Omental fat pad (tissue), 4 donors: ENCODE measurements around the gene ZNF829. TPM values are rescaled to one million over a fixed set of nuclear protein-coding genes. Genes with fewer than 3 reads are reported as not detected.

Experiments used
- ATAC-seq: fragments of 150-250 bp; one replicate; pipeline ENCODE4 v1.9.1; 2016; ENCODE audit warnings: mild to moderate bottlenecking, moderate library complexity; ENCODE audit not compliant: low FRiP score
- DNase-seq: peaks from one replicate; pipeline ENCODE4 v3.0.0-alpha.2; 2019; ENCODE audit warnings: low spot score
- total RNA-seq, 4 donors: library from RNA; depleted of rRNA; stranded (reverse); fragments of >200 nt; gene quantifications; one replicate each; pipeline ENCODE4 v1.1.0, GENCODE V29; 2016
- TF ChIP-seq, protein P1 (sequence below), 3 donors: fragments of 450-650 bp; IDR thresholded peaks; one replicate each; pipeline ENCODE4 v1.5.1; 2016 to 2017; ENCODE audit warnings: antibody characterized with exemption in 3 of 3, mild to moderate bottlenecking in 3 of 3, moderate library complexity in 2 of 3

ZNF829 gene
- total RNA-seq, 4 donors from 2014 or later = 1.7 to 3.9 (median 3.2) TPM

DNA sequence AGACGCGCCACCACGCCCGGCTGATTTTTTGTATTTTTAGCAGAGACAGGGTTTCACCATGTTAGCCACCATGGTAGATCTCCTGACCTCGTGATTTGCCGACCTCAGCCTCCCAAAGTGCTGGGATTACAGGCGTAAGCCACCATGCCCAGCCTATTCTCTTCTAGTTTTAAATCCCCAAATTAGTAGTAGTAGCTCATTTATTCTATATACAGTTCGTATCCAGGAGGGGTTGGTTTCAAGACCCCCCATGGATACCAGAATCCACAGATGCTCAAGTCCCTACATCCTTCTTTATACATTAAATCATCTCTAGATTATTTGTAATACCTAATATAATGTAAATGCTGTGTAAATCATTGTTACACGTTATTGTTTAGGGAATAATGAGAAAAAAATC lies 2.0 kb upstream of the ZNF829 start:
- DNase-seq = no peak
- no peak for ATAC-seq
- TF ChIP-seq, protein P1, sequence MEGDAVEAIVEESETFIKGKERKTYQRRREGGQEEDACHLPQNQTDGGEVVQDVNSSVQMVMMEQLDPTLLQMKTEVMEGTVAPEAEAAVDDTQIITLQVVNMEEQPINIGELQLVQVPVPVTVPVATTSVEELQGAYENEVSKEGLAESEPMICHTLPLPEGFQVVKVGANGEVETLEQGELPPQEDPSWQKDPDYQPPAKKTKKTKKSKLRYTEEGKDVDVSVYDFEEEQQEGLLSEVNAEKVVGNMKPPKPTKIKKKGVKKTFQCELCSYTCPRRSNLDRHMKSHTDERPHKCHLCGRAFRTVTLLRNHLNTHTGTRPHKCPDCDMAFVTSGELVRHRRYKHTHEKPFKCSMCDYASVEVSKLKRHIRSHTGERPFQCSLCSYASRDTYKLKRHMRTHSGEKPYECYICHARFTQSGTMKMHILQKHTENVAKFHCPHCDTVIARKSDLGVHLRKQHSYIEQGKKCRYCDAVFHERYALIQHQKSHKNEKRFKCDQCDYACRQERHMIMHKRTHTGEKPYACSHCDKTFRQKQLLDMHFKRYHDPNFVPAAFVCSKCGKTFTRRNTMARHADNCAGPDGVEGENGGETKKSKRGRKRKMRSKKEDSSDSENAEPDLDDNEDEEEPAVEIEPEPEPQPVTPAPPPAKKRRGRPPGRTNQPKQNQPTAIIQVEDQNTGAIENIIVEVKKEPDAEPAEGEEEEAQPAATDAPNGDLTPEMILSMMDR (IDR thresholded peaks at IDR 0.05) = no peak

DNA sequence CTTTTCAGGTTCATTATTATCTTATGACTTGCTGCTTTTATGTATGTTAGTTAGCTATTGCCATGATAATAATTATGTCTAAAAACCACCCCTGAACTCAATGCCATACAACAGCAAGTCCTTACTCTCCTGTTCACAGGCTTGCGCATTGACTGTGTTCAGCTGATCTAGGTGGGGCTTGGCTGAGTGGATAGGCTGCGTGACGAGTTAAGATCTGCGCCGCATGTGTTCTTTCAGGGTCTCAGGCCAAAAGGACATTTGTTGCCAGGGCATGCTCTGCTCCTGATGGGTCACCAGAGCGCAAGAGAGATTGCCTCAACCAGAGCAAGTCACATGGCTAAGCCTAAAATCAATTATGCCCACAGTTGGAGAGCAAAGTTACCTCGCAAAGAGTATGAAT lies 900 bp upstream of the ZNF829 start:
- ATAC-seq = no peak
- TF ChIP-seq, protein P1 (IDR thresholded peaks at IDR 0.05) = no peak
- no peak for DNase-seq

DNA sequence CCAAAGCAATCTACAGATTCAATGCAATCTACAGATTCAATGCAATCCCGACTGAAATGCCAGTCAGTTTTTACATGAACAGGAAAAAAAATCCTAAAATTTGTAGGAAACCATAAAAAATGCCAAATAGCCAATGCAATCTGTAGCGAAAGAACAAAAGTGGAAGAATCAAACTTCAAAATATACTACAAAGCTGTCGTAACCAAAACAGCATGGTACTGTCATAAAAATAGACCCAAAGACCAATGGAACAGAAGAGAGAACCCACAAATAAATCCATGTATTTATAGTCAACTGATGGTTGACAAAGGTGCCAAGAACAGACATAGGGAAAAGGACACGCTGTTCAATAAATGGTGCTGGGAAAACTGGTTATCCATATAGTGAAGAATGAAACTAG lies 17.7 kb downstream of the ZNF829 start:
- DNase-seq = no peak
- TF ChIP-seq, protein P1 (IDR thresholded peaks at IDR 0.05) = no peak
- no peak for ATAC-seq

DNA sequence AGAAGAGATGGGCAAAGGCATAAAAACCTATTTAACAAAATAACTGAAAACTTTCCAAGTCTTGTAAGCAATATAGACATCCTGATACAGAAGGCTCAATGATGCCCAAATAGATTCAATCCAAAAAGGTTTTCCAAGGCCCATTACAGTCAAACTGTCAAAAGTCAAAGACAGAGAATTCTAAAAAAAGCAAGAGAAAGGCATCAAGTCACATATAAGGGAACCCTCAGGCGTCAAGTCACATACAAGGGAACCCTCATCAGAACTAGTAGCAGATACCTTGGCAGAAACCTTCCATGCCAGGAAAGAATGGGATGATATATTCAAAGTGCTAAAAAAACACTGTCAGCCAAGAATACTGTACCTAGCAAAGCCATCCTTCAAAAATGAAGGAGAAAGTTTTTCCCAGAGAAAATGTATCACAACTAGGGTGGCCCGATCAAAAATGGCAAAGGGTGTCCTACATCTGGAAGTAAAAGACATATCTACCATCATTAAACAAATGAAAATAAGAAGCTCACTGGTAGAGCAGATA lies 21.2 kb downstream of the ZNF829 start:
- TF ChIP-seq, protein P1 (IDR thresholded peaks at IDR 0.05) = no peak
- ATAC-seq = no peak
- DNase-seq = no peak

DNA sequence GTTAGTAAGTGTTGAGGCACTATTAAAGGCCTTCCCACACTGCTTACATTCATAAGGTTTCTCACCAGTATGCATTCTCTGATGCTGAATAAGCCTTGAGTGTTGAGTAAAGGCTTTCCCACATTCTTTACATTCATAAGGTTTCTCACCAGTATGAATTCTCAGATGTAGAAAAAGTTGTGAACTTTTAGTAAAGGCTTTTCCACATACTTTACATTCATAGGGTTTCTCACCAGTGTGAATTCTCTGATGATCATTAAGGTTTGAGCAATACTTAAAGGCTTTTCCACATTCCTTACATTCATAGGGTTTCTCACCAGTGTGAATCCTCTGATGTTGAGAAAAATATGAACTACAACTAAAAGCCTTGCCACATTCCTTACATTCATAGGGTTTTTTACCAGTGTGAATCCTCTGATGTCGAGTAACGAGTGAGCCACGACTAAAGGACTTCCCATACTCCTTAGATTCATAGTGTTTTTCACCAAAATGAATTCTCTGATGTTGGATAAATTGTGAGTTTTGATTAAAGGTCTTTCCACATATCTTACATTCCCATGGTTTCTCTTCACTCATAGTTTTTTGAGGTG lies 24.2 kb downstream of the ZNF829 start:
- TF ChIP-seq, protein P1 (IDR thresholded peaks at IDR 0.05) = no peak
- ATAC-seq (no peak), DNase-seq (no peak)

DNA sequence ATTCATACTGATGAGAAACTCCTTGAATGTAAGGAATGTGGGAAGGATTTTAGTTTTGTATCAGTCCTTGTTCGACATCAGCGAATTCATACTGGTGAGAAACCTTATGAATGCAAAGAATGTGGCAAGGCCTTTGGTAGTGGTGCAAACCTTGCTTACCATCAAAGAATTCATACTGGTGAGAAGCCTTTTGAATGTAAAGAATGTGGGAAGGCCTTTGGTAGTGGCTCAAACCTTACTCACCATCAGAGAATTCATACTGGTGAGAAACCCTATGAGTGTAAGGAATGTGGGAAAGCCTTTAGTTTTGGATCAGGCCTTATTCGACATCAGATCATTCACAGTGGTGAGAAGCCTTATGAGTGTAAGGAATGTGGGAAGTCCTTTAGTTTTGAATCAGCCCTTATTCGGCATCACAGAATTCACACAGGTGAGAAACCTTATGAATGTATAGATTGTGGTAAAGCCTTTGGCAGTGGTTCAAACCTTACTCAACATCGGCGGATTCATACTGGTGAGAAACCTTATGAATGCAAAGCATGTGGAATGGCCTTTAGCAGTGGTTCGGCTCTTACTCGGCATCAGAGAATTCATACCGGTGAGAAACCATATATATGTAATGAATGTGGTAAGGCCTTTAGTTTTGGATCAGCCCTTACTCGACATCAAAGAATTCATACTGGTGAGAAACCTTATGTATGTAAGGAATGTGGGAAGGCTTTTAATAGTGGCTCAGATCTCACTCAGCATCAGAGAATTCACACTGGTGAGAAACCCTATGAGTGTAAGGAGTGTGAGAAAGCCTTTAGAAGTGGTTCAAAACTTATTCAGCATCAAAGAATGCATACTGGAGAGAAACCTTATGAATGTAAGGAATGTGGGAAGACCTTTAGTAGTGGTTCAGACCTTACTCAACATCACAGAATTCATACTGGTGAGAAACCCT lies 38.8 kb downstream of the ZNF829 start:
- DNase-seq (no peak), ATAC-seq (no peak)
- TF ChIP-seq, protein P1 (IDR thresholded peaks at IDR 0.05) = no peak
